DND-41 (cell line): ENCODE measurements around the gene BCAS3.
"Not testable (repeated sequence)": the region's sequence is repeated elsewhere in the genome, so short reads cannot be mapped to it uniquely, and the experiment has no call there.

Experiments used
- ATAC-seq: fragments of 200-7000 bp; cut with Tn5 transposase; 3 replicates; pipeline ENCODE4 v1.9.1; 2021; ENCODE audit warnings: low read depth; ENCODE audit not compliant: insufficient read depth
- DNase-seq: peaks from one replicate; pipeline ENCODE4 v3.0.0-alpha.2; 2020
- H2AFZ ChIP-seq: 2 replicates; pipeline ENCODE4 v1.6.0; 2012; ENCODE audit warnings: low read depth, low read length
- H3K27ac ChIP-seq: 2 replicates; pipeline ENCODE4 v1.5.1; 2012; ENCODE audit warnings: low read length, inconsistent platforms
- H3K27me3 ChIP-seq: fragments of 200-600 bp; sonication (generic); 2 replicates; pipeline ENCODE4 v1.6.0; 2012; ENCODE audit warnings: low read length, mild to moderate bottlenecking, inconsistent platforms; ENCODE audit not compliant: insufficient read depth, poor library complexity
- H3K36me3 ChIP-seq: 2 replicates; pipeline ENCODE4 v1.5.1; 2012; ENCODE audit warnings: low read length, inconsistent platforms; ENCODE audit not compliant: insufficient read depth
- H3K4me1 ChIP-seq: 2 replicates; pipeline ENCODE4 v1.5.1; 2012; ENCODE audit warnings: mild to moderate bottlenecking, low read length; ENCODE audit not compliant: insufficient read depth
- H3K4me2 ChIP-seq: 2 replicates; pipeline ENCODE4 v1.6.0; 2012; ENCODE audit warnings: mild to moderate bottlenecking, moderate library complexity, low read length, inconsistent platforms; ENCODE audit not compliant: insufficient read depth
- H3K4me3 ChIP-seq, 2 experiments: fragments of 200-600 bp in 1 of 2; shearing (Covaris generic) in 1 of 2; 2 replicates each; pipeline ENCODE4 v1.5.1; 2012 to 2016; ENCODE audit warnings: inconsistent platforms in 2 of 2, low read length in 2 of 2, mild to moderate bottlenecking in 2 of 2, low read depth in 1 of 2, moderate library complexity in 1 of 2
- H3K79me2 ChIP-seq: 2 replicates; pipeline ENCODE4 v1.6.0; 2012; ENCODE audit warnings: low read length, inconsistent platforms; ENCODE audit not compliant: insufficient read depth
- H3K9ac ChIP-seq: 2 replicates; pipeline ENCODE4 v1.6.0; 2012; ENCODE audit warnings: low read depth, mild to moderate bottlenecking, inconsistent platforms, low read length, moderate library complexity
- H3K9me3 ChIP-seq: 2 replicates; pipeline ENCODE4 v1.5.1; 2012; ENCODE audit warnings: low read length, moderate library complexity, mild to moderate bottlenecking, inconsistent platforms; ENCODE audit not compliant: insufficient read depth, severe bottlenecking
- H4K20me1 ChIP-seq: 2 replicates; pipeline ENCODE4 v1.6.0; 2012; ENCODE audit warnings: low read length; ENCODE audit not compliant: insufficient read depth
- CTCF ChIP-seq: IDR thresholded peaks from 2 replicates; pipeline ENCODE4 v1.5.1; 2012; ENCODE audit warnings: borderline replicate concordance, low read length, moderate library complexity, mild to moderate bottlenecking; ENCODE audit not compliant: poor library complexity, severe bottlenecking; ENCODE audit errors: extremely low read depth
- EZH2 ChIP-seq: IDR thresholded peaks from 3 replicates; pipeline ENCODE4 v1.6.1; 2012; ENCODE audit warnings: borderline replicate concordance, low read depth, mild to moderate bottlenecking, moderate library complexity, low read length, inconsistent platforms; ENCODE audit not compliant: severe bottlenecking

Gene BCAS3

GRCh38 chr17:61240851-61241468 is 563.3 kb downstream of the BCAS3 start:
- Histone ChIP-seq H3K79me2 (no peaks in the 10 kb centered on the region), H3K4me2 (no peak overlapping the region)

GRCh38 chr17:61244988-61245387 is 567.3 kb downstream of the BCAS3 start:
- H3K9me3 ChIP-seq, H4K20me1 ChIP-seq, H3K36me3 ChIP-seq, H3K9ac ChIP-seq, H2AFZ ChIP-seq, ATAC-seq, H3K27me3 ChIP-seq, DNase-seq, H3K79me2 ChIP-seq, H3K4me3 ChIP-seq, H3K27ac ChIP-seq, H3K4me1 ChIP-seq, H3K4me2 ChIP-seq: not testable (repeated sequence)

More at GRCh38 chr17:61240851-61241468, 563.3 kb downstream of the BCAS3 start:
- DNase-seq (no peak), ATAC-seq (no peak)
- H4K20me1 ChIP-seq = no peaks in the 10 kb centered on the region
- no peak overlapping the region for H2AFZ ChIP-seq
- no peak overlapping the region for H3K9ac ChIP-seq
- no peaks in the 10 kb centered on the region for H3K9me3 ChIP-seq
- no peak overlapping the region for H3K27ac ChIP-seq
- no peaks in the 10 kb centered on the region for H3K4me1 ChIP-seq
- H3K36me3 ChIP-seq = no peaks in the 10 kb centered on the region
- TF ChIP-seq CTCF (no peak), EZH2 (no peak)
- H3K27me3 ChIP-seq = no peaks in the 10 kb centered on the region
- no peak overlapping the region for H3K4me3 ChIP-seq

- H3K4me3 ChIP-seq = no peak overlapping the region
- H3K4me1 ChIP-seq = no peaks in the 10 kb centered on the region
- DNase-seq (no peak), ATAC-seq (no peak)
- no peak overlapping the region for H3K9ac ChIP-seq
- no peaks in the 10 kb centered on the region for H3K79me2 ChIP-seq
- H3K9me3 ChIP-seq = no peaks in the 10 kb centered on the region
- TF ChIP-seq EZH2 (no peak), CTCF (no peak)
- no peak overlapping the region for H3K27ac ChIP-seq
- H3K27me3 ChIP-seq = no peaks in the 10 kb centered on the region
- H3K4me2 ChIP-seq = no peak overlapping the region
- no peaks in the 10 kb centered on the region for H3K36me3 ChIP-seq
- no peak overlapping the region for H2AFZ ChIP-seq
- H4K20me1 ChIP-seq = no peaks in the 10 kb centered on the region
Measured at GRCh38 chr17:61245706-61246135, 568.1 kb downstream of the BCAS3 start.

- H3K36me3 ChIP-seq = no peaks in the 10 kb centered on the region
- H3K9me3 ChIP-seq = no peaks in the 10 kb centered on the region
- no peaks in the 10 kb centered on the region for H3K79me2 ChIP-seq
- H3K4me3 ChIP-seq = no peak overlapping the region
- H3K9ac ChIP-seq = no peak overlapping the region
- H3K27me3 ChIP-seq = no peaks in the 10 kb centered on the region
- H2AFZ ChIP-seq = no peak overlapping the region
- no peaks in the 10 kb centered on the region for H3K4me1 ChIP-seq
- DNase-seq (no peak), ATAC-seq (no peak)
- H3K4me2 ChIP-seq = no peak overlapping the region
- no peak overlapping the region for H3K27ac ChIP-seq
- no peaks in the 10 kb centered on the region for H4K20me1 ChIP-seq
- TF ChIP-seq EZH2 (no peak), CTCF (no peak)
Measured at GRCh38 chr17:61247439-61247838, 569.8 kb downstream of the BCAS3 start.
